Stimulated activated naive CD8-positive, alpha-beta T cell treated with anti-CD3 and anti-CD28 coated beads, Interleukin-15, Interleukin-2, amounts not matched to agents 100 ng/mL and 50 ng/mL, for 24 hours (primary cell): ENCODE measurements around the gene C5AR2.
"Not testable (repeated sequence)": the region's sequence is repeated elsewhere in the genome, so short reads cannot be mapped to it uniquely, and the experiment has no call there.

Experiments
- H3K27ac Mint-ChIP-seq: one replicate; pipeline ENCODE4 v1.8.0; 2021; ENCODE audit warnings: mild to moderate bottlenecking, mixed read lengths
- H3K27me3 Mint-ChIP-seq: one replicate; pipeline ENCODE4 v1.8.0; 2021; ENCODE audit warnings: mixed read lengths
- H3K36me3 Mint-ChIP-seq: one replicate; pipeline ENCODE4 v1.8.0; 2021; ENCODE audit warnings: low read depth, mixed read lengths
- H3K4me1 Mint-ChIP-seq: one replicate; pipeline ENCODE4 v1.8.0; 2021; ENCODE audit warnings: low read depth, mixed read lengths
- H3K4me3 Mint-ChIP-seq: one replicate; pipeline ENCODE4 v1.8.0; 2021; ENCODE audit warnings: mild to moderate bottlenecking, mixed read lengths
- H3K9me3 Mint-ChIP-seq: one replicate; pipeline ENCODE4 v1.8.0; 2021; ENCODE audit warnings: mixed read lengths

C5AR2 gene

DNA sequence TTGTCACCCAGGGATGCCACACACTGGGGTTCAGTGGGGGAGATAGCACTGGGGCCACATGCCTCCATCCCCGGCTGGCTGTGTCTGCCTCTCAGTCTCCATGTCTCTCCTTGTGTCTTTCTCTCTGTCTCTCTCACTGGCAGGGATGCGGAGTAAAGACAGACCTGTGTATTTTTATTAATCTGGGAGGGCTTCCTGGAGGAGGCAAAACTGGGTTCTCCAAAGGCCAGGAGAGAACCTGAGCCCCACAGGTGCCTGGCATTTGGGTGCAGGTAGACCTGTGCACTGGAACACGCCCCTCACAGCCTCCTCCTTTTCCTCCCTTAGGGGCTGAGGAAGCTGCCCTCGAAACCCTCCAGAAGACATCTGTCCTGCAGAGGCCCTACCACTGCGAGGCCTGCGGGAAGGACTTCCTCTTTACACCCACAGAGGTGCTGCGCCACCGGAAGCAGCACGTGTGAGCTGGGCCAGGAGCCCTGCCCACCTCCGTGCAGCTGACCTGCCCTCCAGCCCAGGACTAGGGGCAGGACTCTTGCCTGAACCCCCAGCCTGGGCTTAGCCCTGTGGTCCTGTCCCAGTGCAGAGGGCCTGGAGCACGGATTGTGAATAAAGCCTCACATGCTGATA is 49.8 kb downstream of the C5AR2 start:
- H3K4me1 Mint-ChIP-seq: peaks cover 22% of the 10 kb centered on the region
- no peak overlapping the region for H3K27ac Mint-ChIP-seq
- peak overlapping the region; percentile 26 for H3K4me3 Mint-ChIP-seq
- H3K9me3 Mint-ChIP-seq: no peaks in the 10 kb centered on the region
- H3K27me3 Mint-ChIP-seq: no peaks in the 10 kb centered on the region
- H3K36me3 Mint-ChIP-seq: peaks cover 27% of the 10 kb centered on the region

DNA sequence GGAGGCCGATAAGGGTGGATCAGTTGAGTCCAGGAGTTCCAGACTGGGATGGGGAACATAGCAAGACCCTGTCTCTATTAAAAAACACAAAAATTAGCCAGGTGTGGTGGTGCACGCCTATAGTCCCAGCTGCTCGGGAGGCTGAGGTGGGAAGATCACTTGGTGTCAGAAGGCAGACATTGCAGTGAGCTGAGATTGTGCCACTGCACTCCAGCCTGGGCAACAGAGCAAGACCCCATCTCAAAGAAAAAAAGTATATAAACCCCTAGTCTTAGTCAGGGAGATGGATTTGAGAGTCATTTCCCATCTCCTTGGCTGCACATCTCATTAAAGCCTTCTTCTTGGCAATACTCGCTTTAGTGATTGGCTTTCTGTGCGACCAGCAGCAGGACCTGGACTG is 51.9 kb downstream of the C5AR2 start:
- not testable (repeated sequence) for H3K9me3 Mint-ChIP-seq, H3K27me3 Mint-ChIP-seq, H3K4me3 Mint-ChIP-seq, H3K27ac Mint-ChIP-seq
- H3K4me1 Mint-ChIP-seq: peaks cover 22% of the 10 kb centered on the region
- peaks cover 23% of the 10 kb centered on the region for H3K36me3 Mint-ChIP-seq

DNA sequence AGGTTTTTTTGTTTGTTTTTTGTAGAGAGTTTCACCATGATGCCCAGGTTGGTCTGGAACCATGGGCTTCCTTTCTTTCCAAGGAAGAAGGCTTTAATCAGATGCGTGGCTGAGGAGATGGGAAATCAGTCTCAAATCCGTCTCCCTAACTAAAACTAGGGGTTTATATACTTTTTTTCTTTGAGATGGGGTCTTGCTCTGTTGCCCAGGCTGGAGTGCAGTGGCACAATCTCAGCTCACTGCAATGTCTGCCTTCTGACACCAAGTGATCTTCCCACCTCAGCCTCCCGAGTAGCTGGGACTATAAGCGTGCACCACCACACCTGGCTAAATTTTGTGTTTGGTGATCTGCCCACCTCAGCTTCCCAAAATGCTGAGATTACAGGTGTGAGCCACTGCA is 52.6 kb downstream of the C5AR2 start:
- Mint-ChIP-seq H3K4me1 (peaks cover 22% of the 10 kb centered on the region), H3K36me3 (peaks cover 19% of the 10 kb centered on the region)
- not testable (repeated sequence) for H3K27me3 Mint-ChIP-seq, H3K4me3 Mint-ChIP-seq, H3K9me3 Mint-ChIP-seq, H3K27ac Mint-ChIP-seq

DNA sequence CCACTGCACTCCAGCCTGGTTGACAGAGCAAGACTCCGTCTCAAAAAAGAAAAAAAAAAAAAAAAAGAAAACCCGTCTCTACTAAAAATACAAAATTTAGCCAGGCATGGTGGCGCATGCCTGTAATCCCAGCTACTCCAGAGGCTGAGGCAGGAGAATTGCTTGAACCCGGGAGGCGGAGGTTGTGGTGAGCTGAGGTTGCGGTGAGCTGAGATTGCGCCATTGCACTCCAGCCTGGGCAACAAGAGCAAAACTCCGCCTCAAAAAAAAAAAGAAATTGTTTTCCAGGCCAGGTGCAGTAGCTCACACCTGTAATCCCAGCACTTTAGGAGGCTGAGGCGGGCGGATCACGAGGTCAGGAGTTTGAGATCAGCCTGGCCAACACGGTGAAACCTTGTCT is 54.6 kb downstream of the C5AR2 start:
- not testable (repeated sequence) for H3K36me3 Mint-ChIP-seq, H3K27me3 Mint-ChIP-seq, H3K4me3 Mint-ChIP-seq, H3K27ac Mint-ChIP-seq, H3K9me3 Mint-ChIP-seq
- peaks cover 12% of the 10 kb centered on the region for H3K4me1 Mint-ChIP-seq

GRCh38 chr19:47387623-47388022 is 55.6 kb downstream of the C5AR2 start:
- not testable (repeated sequence) for H3K4me3 Mint-ChIP-seq, H3K27me3 Mint-ChIP-seq, H3K27ac Mint-ChIP-seq, H3K36me3 Mint-ChIP-seq, H3K4me1 Mint-ChIP-seq, H3K9me3 Mint-ChIP-seq

DNA sequence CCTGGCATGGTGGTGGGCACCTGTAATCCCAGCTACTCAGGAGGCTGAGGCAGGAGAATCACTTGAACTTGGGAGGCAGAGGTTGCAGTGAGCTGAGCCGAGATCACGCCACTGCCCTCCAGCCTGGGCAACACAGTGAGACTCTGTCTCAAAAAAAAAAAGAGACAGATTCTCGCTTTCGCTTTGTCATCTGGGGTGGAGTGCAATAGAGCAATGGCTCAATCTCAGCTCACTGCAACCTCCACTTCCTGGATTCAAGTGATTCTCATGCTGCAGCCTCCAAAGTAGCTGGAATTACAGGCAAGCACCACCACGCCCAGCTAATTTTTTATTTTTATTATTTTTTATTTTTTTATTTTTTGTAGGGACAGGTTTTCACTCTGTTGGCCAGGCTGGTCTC is 56.7 kb downstream of the C5AR2 start:
- not testable (repeated sequence) for H3K4me1 Mint-ChIP-seq, H3K9me3 Mint-ChIP-seq, H3K27me3 Mint-ChIP-seq, H3K4me3 Mint-ChIP-seq, H3K27ac Mint-ChIP-seq, H3K36me3 Mint-ChIP-seq

GRCh38 chr19:47389150-47389556 is 57.2 kb downstream of the C5AR2 start:
- H3K9me3 Mint-ChIP-seq: no peaks in the 10 kb centered on the region
- H3K36me3 Mint-ChIP-seq: no peaks in the 10 kb centered on the region
- H3K4me3 Mint-ChIP-seq: no peak overlapping the region
- no peaks in the 10 kb centered on the region for H3K27me3 Mint-ChIP-seq
- H3K27ac Mint-ChIP-seq: no peak overlapping the region
- no peaks in the 10 kb centered on the region for H3K4me1 Mint-ChIP-seq

DNA sequence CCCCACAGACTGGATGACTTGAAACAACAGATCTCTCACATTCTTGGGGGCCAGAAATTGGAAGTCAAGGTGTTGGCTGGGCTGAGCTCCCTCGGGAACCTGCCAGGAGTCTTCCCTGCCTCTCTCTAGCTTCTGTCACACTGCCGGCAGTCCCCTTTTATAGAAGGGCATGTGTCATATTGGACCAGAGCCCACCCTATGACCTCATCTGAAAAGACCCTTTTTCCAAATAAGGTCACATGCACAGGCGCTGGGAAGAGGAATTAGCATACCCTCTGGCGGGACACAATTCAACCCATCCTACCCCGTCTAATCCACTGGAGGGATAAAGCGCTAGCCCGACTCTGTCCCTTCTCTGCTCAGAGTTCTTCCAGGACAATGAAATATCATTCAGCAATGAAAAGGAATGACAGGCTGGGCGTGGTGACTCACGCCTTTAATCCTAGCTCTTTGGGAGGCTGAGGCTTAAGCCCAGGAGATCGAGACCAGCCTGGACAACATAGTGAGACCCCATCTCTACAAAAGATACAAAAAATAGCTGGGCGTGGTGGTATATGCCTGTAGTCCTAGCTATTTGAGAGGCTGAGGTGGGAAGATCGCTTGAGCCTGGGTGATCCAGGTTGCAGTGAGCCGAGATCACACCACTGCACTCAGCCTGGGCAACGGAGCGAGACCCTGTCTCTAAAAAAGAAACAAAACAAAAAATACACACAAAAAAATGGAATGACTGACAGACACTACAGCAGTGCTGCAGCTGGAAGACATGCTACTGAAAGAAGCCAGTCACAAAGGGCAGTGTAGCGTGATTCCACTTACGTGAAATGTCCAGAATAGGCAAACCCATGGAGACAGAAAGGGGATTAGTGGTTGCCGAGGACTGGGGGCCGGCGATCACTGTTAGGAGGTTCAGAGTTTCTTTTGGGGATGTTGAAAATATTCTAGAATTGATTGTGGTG is 58.8 kb downstream of the C5AR2 start:
- no peak overlapping the region for H3K27ac Mint-ChIP-seq
- H3K4me1 Mint-ChIP-seq: no peaks in the 10 kb centered on the region
- no peak overlapping the region for H3K4me3 Mint-ChIP-seq
- peaks cover 2% of the 10 kb centered on the region for H3K27me3 Mint-ChIP-seq
- no peaks in the 10 kb centered on the region for H3K9me3 Mint-ChIP-seq
- H3K36me3 Mint-ChIP-seq: no peaks in the 10 kb centered on the region

- no peaks in the 10 kb centered on the region for H3K36me3 Mint-ChIP-seq
- peaks cover 5% of the 10 kb centered on the region for H3K27me3 Mint-ChIP-seq
- H3K4me1 Mint-ChIP-seq: no peaks in the 10 kb centered on the region
- H3K9me3 Mint-ChIP-seq: no peaks in the 10 kb centered on the region
- no peak overlapping the region for H3K4me3 Mint-ChIP-seq
- no peak overlapping the region for H3K27ac Mint-ChIP-seq
Observed at GRCh38 chr19:47391510-47392223, 59.7 kb downstream of the C5AR2 start.
